Measurements from ENCODE around the gene ZNFX1.

Gene ZNFX1

DNA sequence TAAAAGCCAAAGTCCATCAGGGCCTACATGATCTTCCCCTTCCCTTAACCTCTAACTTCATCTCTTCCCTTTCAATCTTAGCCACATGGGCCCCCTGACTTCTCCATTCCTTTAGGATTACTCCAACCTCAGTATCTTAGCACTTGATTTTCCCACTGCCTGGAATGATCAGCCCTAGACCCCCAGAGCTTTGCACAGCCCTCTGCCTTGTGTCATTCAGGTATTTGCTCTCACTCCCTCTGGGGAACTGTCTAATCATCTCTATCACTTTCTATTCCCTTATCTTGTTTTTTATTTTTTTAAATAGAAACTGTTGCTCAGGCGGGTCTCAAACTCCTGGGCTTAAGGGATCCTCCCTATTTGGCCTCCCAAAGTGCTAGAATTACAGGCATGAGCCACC is 13.3 kb upstream of the ZNFX1 start:
- DNase-seq = no peak

- no peak for DNase-seq
Observed at GRCh38 chr20:49290608-49291191, 12.8 kb upstream of the ZNFX1 start.

DNA sequence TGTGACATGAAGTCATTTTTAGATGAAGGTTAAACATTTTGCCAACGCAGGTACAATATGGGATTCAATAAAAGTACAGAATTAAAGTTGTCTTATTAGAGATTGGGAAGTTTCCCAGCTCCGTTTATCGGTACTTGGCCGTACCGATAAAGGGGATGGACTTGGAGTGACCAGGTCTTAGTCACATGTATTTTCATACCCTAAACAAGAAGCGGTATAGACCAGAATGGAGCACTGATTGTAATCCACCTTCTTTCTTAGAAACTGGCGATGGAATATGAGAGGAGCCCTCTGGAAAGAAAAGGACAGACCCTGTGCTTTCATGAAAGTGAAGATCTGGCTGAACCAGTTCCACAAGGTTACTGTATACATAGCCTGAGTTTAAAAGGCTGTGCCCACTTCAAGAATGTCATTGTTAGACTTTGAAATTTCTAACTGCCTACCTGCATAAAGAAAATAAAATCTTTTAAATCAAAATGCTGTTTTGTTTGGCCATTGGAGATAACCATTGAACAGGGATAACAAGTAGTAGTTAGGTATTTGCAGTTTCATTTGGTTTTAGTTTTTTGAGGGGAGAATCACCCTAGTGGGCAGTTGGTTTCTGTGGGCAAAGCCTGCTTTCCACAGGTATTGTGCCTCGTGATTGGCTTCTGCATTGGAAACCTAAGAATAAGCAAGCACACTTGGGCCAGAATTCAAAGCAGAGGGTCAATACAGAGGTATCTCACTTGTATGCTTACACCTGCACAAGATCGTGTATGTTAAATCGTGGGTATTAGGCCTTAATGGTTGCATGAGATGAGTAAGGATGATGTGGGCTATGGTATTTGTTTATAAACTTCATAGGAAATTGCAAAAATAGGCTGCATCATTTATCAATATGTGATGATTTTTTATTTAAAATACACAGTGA is 11.2 kb upstream of the ZNFX1 start:
- DNase-seq = no peak

GRCh38 chr20:49288250-49288751 is 10.4 kb upstream of the ZNFX1 start:
- DNase-seq = no peak

DNA sequence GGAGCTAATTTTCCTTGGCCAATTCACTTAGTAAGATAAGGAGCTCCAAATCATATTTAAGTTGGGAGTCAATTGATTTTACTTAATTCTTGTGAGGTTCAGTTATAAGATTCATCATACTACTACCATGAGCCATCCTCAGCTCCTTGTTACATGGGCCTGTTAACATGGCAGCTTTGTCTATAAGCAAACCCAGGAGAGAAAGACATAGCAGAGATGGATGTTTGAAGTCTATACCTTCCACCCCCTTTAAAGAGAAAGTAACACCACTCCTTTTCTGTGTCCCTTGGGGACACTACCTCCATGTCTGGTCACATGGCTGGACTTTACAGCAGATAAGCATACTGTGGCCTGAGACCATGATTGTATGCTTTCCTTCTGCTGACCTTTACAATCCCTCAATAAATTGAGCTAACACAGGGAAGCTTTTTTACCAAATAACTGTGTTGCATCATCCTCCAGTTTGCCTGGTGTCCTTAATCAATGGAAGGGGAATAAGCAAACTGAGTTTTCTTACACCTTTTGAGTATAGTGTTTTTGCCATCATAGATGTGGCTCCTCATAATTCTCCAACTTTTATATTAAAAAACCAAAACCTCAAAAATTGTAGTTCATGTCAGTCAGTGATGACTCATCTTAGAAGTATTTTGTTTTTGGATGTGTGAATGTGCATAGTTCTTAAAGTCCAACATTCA is 9.8 kb upstream of the ZNFX1 start:
- DNase-seq = no peak

GRCh38 chr20:49286689-49287551 is 9.1 kb upstream of the ZNFX1 start:
- no peak for DNase-seq

DNA sequence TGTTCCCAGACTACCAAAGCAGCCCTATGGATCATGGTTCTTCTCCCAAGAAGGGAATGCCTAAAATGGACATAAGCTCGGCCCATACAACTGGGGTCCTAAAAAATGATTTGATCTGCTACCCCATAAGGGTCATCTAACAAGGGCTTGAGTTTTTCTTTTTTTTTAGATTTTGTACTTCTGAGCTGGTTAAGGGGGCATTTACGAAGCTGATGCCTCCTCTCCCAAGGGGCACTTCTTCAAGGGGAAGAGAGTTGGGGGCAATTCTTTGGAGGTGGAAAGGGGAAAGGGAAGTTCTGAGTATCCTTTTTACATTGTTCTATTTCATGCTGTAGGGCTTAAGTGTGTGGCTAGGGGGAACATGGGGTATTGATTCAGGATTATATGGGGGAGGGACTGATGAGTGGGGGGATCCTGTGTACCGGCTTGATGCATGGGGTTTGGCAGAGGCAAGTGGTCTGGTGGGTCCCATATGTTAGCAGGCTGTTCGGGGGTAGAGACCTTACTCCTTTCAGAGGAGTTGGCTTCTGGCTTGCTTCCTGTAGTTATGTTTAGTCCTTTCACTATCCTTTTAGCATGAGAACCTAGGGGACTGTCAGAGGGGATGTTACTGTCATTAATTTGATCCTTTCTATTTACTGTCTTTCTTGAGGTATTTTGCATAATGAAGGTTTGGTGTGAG is 8.1 kb upstream of the ZNFX1 start:
- no peak for DNase-seq

- DNase-seq = no peak
Observed at GRCh38 chr20:49285233-49285668, 7.4 kb upstream of the ZNFX1 start.

DNA sequence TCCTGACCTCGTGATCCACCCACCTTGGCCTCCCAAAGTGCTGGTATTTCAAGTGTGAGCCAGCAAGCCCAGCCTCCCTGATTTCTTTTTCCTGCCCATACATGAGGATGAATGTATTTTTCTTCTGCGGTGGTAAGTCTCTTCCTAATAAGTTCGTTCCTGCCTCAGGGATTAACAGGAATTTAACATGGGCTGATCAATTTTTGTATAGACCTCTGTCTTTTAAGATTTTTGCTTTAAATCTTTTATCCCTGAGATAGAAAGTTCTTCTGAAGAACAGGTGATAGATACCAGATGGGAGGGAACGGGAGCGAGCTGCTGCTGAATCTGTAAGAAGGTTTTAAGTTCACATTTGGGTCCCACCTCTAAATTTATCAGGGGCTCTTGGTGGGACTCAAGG is 7.0 kb upstream of the ZNFX1 start:
- DNase-seq = no peak

DNA sequence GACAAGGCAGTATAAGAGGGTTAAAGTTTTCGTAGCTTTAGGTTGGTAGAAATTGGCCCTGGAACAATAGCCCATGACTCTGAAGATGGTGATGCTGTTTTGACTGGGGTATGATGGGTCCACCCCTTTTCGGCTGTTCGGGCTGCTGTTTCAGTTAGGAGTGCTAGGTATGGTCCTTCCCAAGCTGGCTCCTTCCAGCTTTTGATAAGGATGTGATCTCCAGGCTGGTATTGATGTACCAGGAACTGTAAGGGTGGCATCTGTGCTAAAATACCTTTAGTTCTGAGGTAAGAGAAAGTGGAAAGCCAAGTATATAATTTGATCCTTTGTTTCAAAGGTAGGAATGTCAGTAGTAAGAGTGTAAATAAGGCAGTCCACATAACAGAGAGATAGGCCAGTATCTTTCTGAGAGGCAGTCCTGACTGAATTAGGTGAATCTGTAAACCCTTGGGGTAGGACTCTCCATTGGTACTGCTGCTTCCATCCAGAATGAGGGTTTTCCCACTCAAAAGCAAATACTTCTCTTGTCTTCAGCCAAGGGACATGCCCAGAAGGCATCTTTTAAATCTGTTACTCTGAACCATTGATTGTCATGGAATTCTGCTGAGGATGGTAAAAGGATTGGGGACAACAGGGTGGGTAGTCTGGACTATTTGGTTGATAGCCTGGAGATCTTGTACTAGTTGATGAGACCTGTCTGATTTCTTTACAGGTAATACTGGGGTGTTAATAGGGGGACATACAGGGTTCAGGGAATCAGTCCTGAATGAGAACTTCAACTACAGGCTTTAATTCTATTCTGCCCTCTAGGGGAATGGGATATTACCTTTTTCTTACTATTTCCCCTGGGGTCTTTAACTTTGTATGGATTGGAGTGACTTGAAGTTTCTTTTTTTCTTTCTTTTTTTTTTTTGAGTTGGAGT is 6.1 kb upstream of the ZNFX1 start:
- no peak for DNase-seq

- no peak for DNase-seq
Observed at GRCh38 chr20:49283176-49283702, 5.4 kb upstream of the ZNFX1 start.

GRCh38 chr20:49282584-49283171 is 4.8 kb upstream of the ZNFX1 start:
- no peak for DNase-seq

GRCh38 chr20:49281913-49282467 is 4.1 kb upstream of the ZNFX1 start:
- no peak for DNase-seq

GRCh38 chr20:49281059-49281912 is 3.4 kb upstream of the ZNFX1 start:
- DNase-seq = no peak

DNA sequence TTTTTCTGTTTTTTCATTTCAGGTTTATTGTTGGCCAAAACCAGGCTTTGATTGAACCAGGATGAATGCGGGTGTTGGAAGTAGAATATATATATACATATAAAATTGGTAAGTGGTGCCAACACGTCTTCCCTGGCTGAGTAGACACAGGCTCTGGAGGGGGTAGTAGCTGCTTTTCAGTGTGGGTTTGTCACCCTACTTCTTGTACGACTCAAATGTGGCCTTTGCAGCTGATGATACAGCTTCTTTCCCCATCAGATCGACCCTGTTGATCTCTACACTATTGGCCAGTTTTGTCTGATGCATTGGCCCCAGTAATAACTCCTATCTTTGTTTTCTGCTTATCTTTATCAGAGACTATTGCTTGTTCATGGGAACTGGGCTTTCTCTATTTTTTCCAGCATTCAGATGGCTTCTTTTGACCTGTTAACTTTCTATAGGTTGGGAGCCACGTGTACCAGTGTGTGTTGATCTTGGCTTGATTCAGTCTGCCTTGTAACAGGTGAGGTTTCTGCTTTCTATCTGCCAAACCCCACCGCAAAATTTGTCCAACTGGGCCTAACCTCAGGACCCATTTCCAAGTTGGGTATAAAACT is 2.7 kb upstream of the ZNFX1 start:
- no peak for DNase-seq

- no peak for DNase-seq
Observed at GRCh38 chr20:49279677-49280462, 2.0 kb upstream of the ZNFX1 start.

All from stimulated activated CD4-positive, alpha-beta T cell treated with anti-CD3 and anti-CD28 coated beads, Interleukin-4, amount 100 ng/mL, for 4 hours (primary cell).